Measurements from ENCODE around the gene ACVR1B. TPM values are rescaled to one million over a fixed set of nuclear protein-coding genes. Genes with fewer than 3 reads are reported as not detected.

ACVR1B gene
- total and polyA plus RNA-seq, 2 donors (not counting 1 experiment from before 2014, with no cell fraction given) = 3.4 to 10.6 TPM

GRCh38 chr12:51904951-51905470 is 46.5 kb upstream of the ACVR1B start:
- Mint-ChIP-seq H3K9me3 (ENCODE audit: insufficient read depth) (no peaks in the 10 kb centered on the region), H3K4me1 (peaks cover 4% of the 10 kb centered on the region), H3K27ac (no peak overlapping the region), H3K27me3 (peaks cover 37% of the 10 kb centered on the region), H3K4me3 (no peak overlapping the region)
- Histone ChIP-seq H3K9me3 (ENCODE audit: control extremely low read depth in 1 of 3, control insufficient read depth in 2 of 3, insufficient read depth in 1 of 3, low read length in 2 of 3) (peaks cover 0 to 4% (median 0%) of the 10 kb centered on the region in 3 donors), H3K4me1 (ENCODE audit: control insufficient read depth in 2 of 2, insufficient read depth in 2 of 2, low read length in 2 of 2) (peaks cover 0 to 10% of the 10 kb centered on the region in 2 donors), H4K20me1 (ENCODE audit: control insufficient read depth, insufficient read depth, low read length, poor library complexity, severe bottlenecking) (no peaks in the 10 kb centered on the region), H3K36me3 (replicated peaks in 1 of 2; ENCODE audit: control extremely low read depth in 1 of 2, control insufficient read depth in 1 of 2, extremely low read depth in 1 of 2, insufficient read depth in 2 of 2, low read length in 1 of 2) (no peaks in the 10 kb centered on the region), H3K27me3 (replicated peaks in 1 of 4; ENCODE audit: control extremely low read depth in 1 of 4, control insufficient read depth in 3 of 4, insufficient read depth in 4 of 4, low read length in 3 of 4) (peaks cover 0 to 23% (median 15%) of the 10 kb centered on the region in 4 experiments), H3K27ac (ENCODE audit: low read length in 2 of 2) (no peak overlapping the region), H3K4me2 (replicated peaks; ENCODE audit: low read depth, low read length, poor library complexity, severe bottlenecking) (no peak overlapping the region), H2AFZ (ENCODE audit: insufficient read depth, low read depth, low read length, poor library complexity, severe bottlenecking) (no peak overlapping the region), H3K79me2 (ENCODE audit: control insufficient read depth, insufficient read depth, low read length) (no peaks in the 10 kb centered on the region), H3K9ac (ENCODE audit: low read length) (no peak overlapping the region), H3K4me3 (ENCODE audit: control extremely low read depth in 1 of 5, extremely low read depth in 1 of 5, insufficient read depth in 1 of 5, low read depth in 2 of 5, low read length in 4 of 5) (no peak overlapping the region)
- ATAC-seq (ENCODE audit: low read depth) (no peak), DNase-seq (no peak)
- CTCF ChIA-PET = no interaction called here
- TF ChIP-seq EZH2 (IDR thresholded peaks at IDR 0.05; ENCODE audit: borderline replicate concordance, insufficient read depth, low read depth, low read length, poor library complexity, severe bottlenecking) = no peak
- TF ChIP-seq, protein P1, sequence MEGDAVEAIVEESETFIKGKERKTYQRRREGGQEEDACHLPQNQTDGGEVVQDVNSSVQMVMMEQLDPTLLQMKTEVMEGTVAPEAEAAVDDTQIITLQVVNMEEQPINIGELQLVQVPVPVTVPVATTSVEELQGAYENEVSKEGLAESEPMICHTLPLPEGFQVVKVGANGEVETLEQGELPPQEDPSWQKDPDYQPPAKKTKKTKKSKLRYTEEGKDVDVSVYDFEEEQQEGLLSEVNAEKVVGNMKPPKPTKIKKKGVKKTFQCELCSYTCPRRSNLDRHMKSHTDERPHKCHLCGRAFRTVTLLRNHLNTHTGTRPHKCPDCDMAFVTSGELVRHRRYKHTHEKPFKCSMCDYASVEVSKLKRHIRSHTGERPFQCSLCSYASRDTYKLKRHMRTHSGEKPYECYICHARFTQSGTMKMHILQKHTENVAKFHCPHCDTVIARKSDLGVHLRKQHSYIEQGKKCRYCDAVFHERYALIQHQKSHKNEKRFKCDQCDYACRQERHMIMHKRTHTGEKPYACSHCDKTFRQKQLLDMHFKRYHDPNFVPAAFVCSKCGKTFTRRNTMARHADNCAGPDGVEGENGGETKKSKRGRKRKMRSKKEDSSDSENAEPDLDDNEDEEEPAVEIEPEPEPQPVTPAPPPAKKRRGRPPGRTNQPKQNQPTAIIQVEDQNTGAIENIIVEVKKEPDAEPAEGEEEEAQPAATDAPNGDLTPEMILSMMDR (IDR thresholded peaks at IDR 0.05) = no peak
- intact Hi-C loops (cut with micrococcal nuclease) = no loop called here
- POLR2A ChIA-PET = no interaction called here

GRCh38 chr12:51905471-51906429 is 45.7 kb upstream of the ACVR1B start:
- Histone ChIP-seq H3K27ac (ENCODE audit: low read length in 2 of 2) (no peak overlapping the region), H3K79me2 (ENCODE audit: control insufficient read depth, insufficient read depth, low read length) (no peaks in the 10 kb centered on the region), H3K9me3 (ENCODE audit: control extremely low read depth in 1 of 3, control insufficient read depth in 2 of 3, insufficient read depth in 1 of 3, low read length in 2 of 3) (peaks cover 0 to 4% (median 0%) of the 10 kb centered on the region in 3 donors), H3K36me3 (replicated peaks in 1 of 2; ENCODE audit: control extremely low read depth in 1 of 2, control insufficient read depth in 1 of 2, extremely low read depth in 1 of 2, insufficient read depth in 2 of 2, low read length in 1 of 2) (no peaks in the 10 kb centered on the region), H3K27me3 (replicated peaks in 1 of 4; ENCODE audit: control extremely low read depth in 1 of 4, control insufficient read depth in 3 of 4, insufficient read depth in 4 of 4, low read length in 3 of 4) (peaks cover 0 to 23% (median 15%) of the 10 kb centered on the region in 4 experiments), H3K4me3 (ENCODE audit: control extremely low read depth in 1 of 5, extremely low read depth in 1 of 5, insufficient read depth in 1 of 5, low read depth in 2 of 5, low read length in 4 of 5) (no peak overlapping the region), H4K20me1 (ENCODE audit: control insufficient read depth, insufficient read depth, low read length, poor library complexity, severe bottlenecking) (no peaks in the 10 kb centered on the region), H3K4me1 (ENCODE audit: control insufficient read depth in 2 of 2, insufficient read depth in 2 of 2, low read length in 2 of 2) (peaks cover 0 to 10% of the 10 kb centered on the region in 2 donors), H2AFZ (ENCODE audit: insufficient read depth, low read depth, low read length, poor library complexity, severe bottlenecking) (no peak overlapping the region), H3K4me2 (replicated peaks; ENCODE audit: low read depth, low read length, poor library complexity, severe bottlenecking) (no peak overlapping the region), H3K9ac (ENCODE audit: low read length) (no peak overlapping the region)
- peaks cover 4% of the 10 kb centered on the region for H3K4me1 Mint-ChIP-seq
- DNase-seq = no peak
- POLR2A ChIA-PET = no interaction called here
- WGBS (ENCODE audit: insufficient coverage) = 92% methylated on average over 13 of the region's 18 CpGs
- TF ChIP-seq, protein P1 (IDR thresholded peaks at IDR 0.05) = no peak
- TF ChIP-seq EZH2 (IDR thresholded peaks at IDR 0.05; ENCODE audit: borderline replicate concordance, insufficient read depth, low read depth, low read length, poor library complexity, severe bottlenecking) = no peak
- CTCF ChIA-PET = interaction anchor here (0.5 to 1.1 kb wide), 2 partner anchors 18 to 30 kb away, joined by 3 to 4 read pairs; no protein-coding TSS in a partner anchor
- H3K9me3 Mint-ChIP-seq (ENCODE audit: insufficient read depth) = no peaks in the 10 kb centered on the region
- no peak overlapping the region for H3K4me3 Mint-ChIP-seq
- no peak for ATAC-seq (ENCODE audit: low read depth)
- intact Hi-C loops (cut with micrococcal nuclease) = no loop called here
- H3K27ac Mint-ChIP-seq = no peak overlapping the region
- peaks cover 37% of the 10 kb centered on the region for H3K27me3 Mint-ChIP-seq

Measured in B cell (primary cell).